ENCODE data around the gene GPR37L1.
A peak's percentile ranks its signal among the peaks of the same experiment; 100 is the strongest.
"Not testable (repeated sequence)": the region's sequence is repeated elsewhere in the genome, so short reads cannot be mapped to it uniquely, and the experiment has no call there.

The GPR37L1 gene

GRCh38 chr1:202163281-202164270 lies 40.9 kb downstream of the GPR37L1 start:
- H3K4me3 ChIP-seq (ENCODE audit: low read length) = peak overlapping the region; percentile 79
- DNase-seq (ENCODE audit: low read depth, low spot score) = no peak

GRCh38 chr1:202164271-202165037 lies 41.7 kb downstream of the GPR37L1 start:
- peak overlapping the region; percentile 34 for H3K4me3 ChIP-seq (ENCODE audit: low read length)
- peak; percentile 83 for DNase-seq (ENCODE audit: low read depth, low spot score)

- no peak for DNase-seq (ENCODE audit: low read depth, low spot score)
- peak overlapping the region; percentile 34 for H3K4me3 ChIP-seq (ENCODE audit: low read length)
Observed at GRCh38 chr1:202165267-202165941, 42.7 kb downstream of the GPR37L1 start.

GRCh38 chr1:202165942-202166843 lies 43.5 kb downstream of the GPR37L1 start:
- DNase-seq (ENCODE audit: low read depth, low spot score) = no peak
- H3K4me3 ChIP-seq (ENCODE audit: low read length) = no peak overlapping the region

GRCh38 chr1:202167054-202167453 lies 44.3 kb downstream of the GPR37L1 start:
- DNase-seq (ENCODE audit: low read depth, low spot score); H3K4me3 ChIP-seq (ENCODE audit: low read length): not testable (repeated sequence)

GRCh38 chr1:202167708-202168415 lies 45.1 kb downstream of the GPR37L1 start:
- no peak overlapping the region for H3K4me3 ChIP-seq (ENCODE audit: low read length)
- DNase-seq (ENCODE audit: low read depth, low spot score) = no peak

GRCh38 chr1:202168861-202169260 lies 46.1 kb downstream of the GPR37L1 start:
- H3K4me3 ChIP-seq (ENCODE audit: low read length) = no peak overlapping the region
- DNase-seq (ENCODE audit: low read depth, low spot score) = no peak

GRCh38 chr1:202170726-202171125 lies 48.0 kb downstream of the GPR37L1 start:
- no peak for DNase-seq (ENCODE audit: low read depth, low spot score)
- H3K4me3 ChIP-seq (ENCODE audit: low read length) = no peak overlapping the region

GRCh38 chr1:202171292-202172014 lies 48.7 kb downstream of the GPR37L1 start:
- H3K4me3 ChIP-seq (ENCODE audit: low read length) = no peak overlapping the region
- no peak for DNase-seq (ENCODE audit: low read depth, low spot score)

- DNase-seq (ENCODE audit: low read depth, low spot score) = no peak
Observed at GRCh38 chr1:202172015-202172355, 49.3 kb downstream of the GPR37L1 start.

GRCh38 chr1:202173993-202174392 lies 51.3 kb downstream of the GPR37L1 start:
- no peak for DNase-seq (ENCODE audit: low read depth, low spot score)
- H3K4me3 ChIP-seq (ENCODE audit: low read length) = no peak overlapping the region

More at GRCh38 chr1:202172015-202172355, 49.3 kb downstream of the GPR37L1 start:
- H3K4me3 ChIP-seq (ENCODE audit: low read length) = no peak overlapping the region

- no peak overlapping the region for H3K4me3 ChIP-seq (ENCODE audit: low read length)
- no peak for DNase-seq (ENCODE audit: low read depth, low spot score)
Observed at GRCh38 chr1:202176949-202177927, 54.5 kb downstream of the GPR37L1 start.

GRCh38 chr1:202179828-202180750 lies 57.4 kb downstream of the GPR37L1 start:
- no peak for DNase-seq (ENCODE audit: low read depth, low spot score)
- no peak overlapping the region for H3K4me3 ChIP-seq (ENCODE audit: low read length)

- not testable (repeated sequence) for DNase-seq (ENCODE audit: low read depth, low spot score); H3K4me3 ChIP-seq (ENCODE audit: low read length)
Observed at GRCh38 chr1:202180751-202181139, 58.0 kb downstream of the GPR37L1 start.

GRCh38 chr1:202181586-202181985 lies 58.9 kb downstream of the GPR37L1 start:
- no peak overlapping the region for H3K4me3 ChIP-seq (ENCODE audit: low read length)
- no peak for DNase-seq (ENCODE audit: low read depth, low spot score)

All from Jurkat, Clone E6-1 (cell line).